Smooth muscle cell (in vitro differentiated cells): ENCODE data around the gene ATP2A3. TPM values are rescaled to one million over a fixed set of nuclear protein-coding genes. Genes with fewer than 3 reads are reported as not detected.

Experiments used
- DNase-seq: peaks from one replicate; lab custom pipeline; 2025; ENCODE audit not compliant: unreplicated experiment; lab: John Stamatoyannopoulos, UW
- H2AFZ ChIP-seq: fragments of 200-600 bp; sonication (generic); 2 replicates; pipeline ENCODE4 v1.6.0; 2016; ENCODE audit warnings: antibody characterized with exemption, low read depth, mild to moderate bottlenecking
- H3F3A ChIP-seq: fragments of 200-600 bp; sonication (generic); 2 replicates; pipeline ENCODE4 v1.6.0; 2017; ENCODE audit warnings: antibody characterized with exemption, low read depth
- H3K27ac ChIP-seq: fragments of 200-600 bp; sonication (generic); 2 replicates; pipeline ENCODE4 v1.5.1; 2016; ENCODE audit warnings: low read depth, mild to moderate bottlenecking
- H3K27me3 ChIP-seq: fragments of 200-600 bp; sonication (generic); 2 replicates; pipeline ENCODE4 v1.6.1; 2016; ENCODE audit warnings: low read depth, mild to moderate bottlenecking
- H3K36me3 ChIP-seq: fragments of 200-600 bp; sonication (generic); 2 replicates; pipeline ENCODE4 v1.5.1; 2016; ENCODE audit warnings: low read depth
- H3K4me1 ChIP-seq: fragments of 200-600 bp; sonication (generic); 2 replicates; pipeline ENCODE4 v1.5.1; 2016; ENCODE audit warnings: low read depth
- H3K4me2 ChIP-seq: fragments of 200-600 bp; sonication (generic); 2 replicates; pipeline ENCODE4 v1.6.0; 2016; ENCODE audit warnings: mild to moderate bottlenecking
- H3K4me3 ChIP-seq: fragments of 200-600 bp; sonication (generic); 2 replicates; pipeline ENCODE4 v1.5.1; 2016; ENCODE audit warnings: mild to moderate bottlenecking
- H3K79me2 ChIP-seq: fragments of 200-600 bp; sonication (generic); 2 replicates; pipeline ENCODE4 v1.6.0; 2016; ENCODE audit warnings: low read depth, mild to moderate bottlenecking
- H3K9ac ChIP-seq: fragments of 200-600 bp; sonication (generic); 2 replicates; pipeline ENCODE4 v1.6.0; 2016; ENCODE audit warnings: low read depth
- H3K9me3 ChIP-seq: fragments of 200-600 bp; sonication (generic); replicated peaks from 2 replicates; pipeline ENCODE4 v1.5.1; 2016; ENCODE audit warnings: low read depth
- H4K20me1 ChIP-seq: fragments of 200-600 bp; sonication (generic); 2 replicates; pipeline ENCODE4 v1.6.0; 2016; ENCODE audit warnings: low read depth
- CTCF ChIP-seq: fragments of 200-600 bp; sonication (generic); IDR thresholded peaks from 2 replicates; pipeline ENCODE4 v1.5.1; 2017; ENCODE audit warnings: borderline replicate concordance, mild to moderate bottlenecking, antibody characterized with exemption; ENCODE audit not compliant: insufficient read depth, poor library complexity, severe bottlenecking
- WGBS: methylation state at CpG from one replicate; pipeline ENCODE4 v1.1.7; 2016; ENCODE audit warnings: low lambda C conversion rate; 5-methylcytosine and 5-hydroxymethylcytosine counted together
- polyA plus RNA-seq: library from polyadenylated mRNA; unstranded; fragments of >200 nt; fragmentation: Nextera tagmentation; extraction: Ambion mirVana; gene quantifications from 2 replicates; pipeline ENCODE4 v1.2.1, GENCODE V29; 2016
- total RNA-seq: library from RNA; depleted of rRNA; stranded (reverse); fragments of >200 nt; gene quantifications from 2 replicates; pipeline ENCODE4 v1.2.3, GENCODE V29; 2014

The ATP2A3 gene
- total and polyA plus RNA-seq, 2 experiments from 2014 or later, result 4.2 to 7.8 TPM

DNA sequence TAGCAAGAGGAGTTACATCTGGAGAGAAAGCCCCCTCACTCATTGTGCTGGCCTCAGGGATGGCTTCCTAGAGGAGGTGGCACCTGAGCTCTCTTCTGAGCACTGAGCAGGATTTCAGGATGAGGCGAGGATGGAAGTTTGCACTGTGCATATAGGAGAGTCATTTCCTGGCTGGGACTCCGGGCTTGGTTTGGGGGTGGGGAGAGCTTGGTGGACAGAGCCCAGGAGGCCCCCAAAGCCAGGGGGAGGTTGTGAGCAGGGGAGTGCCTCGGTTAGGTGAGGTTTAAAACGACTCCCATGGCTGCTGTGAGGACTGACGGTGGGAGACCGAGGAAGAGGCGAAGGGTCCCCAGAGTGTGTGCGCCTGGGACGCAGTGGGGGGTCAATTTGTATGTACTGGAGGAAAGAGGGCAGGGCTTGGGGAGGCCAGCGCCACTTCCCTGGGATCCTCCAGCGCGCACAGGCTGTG, 72.6 kb downstream of the ATP2A3 start:
- Histone ChIP-seq H3K9me3 (no peaks in the 10 kb centered on the region), H3K27me3 (no peaks in the 10 kb centered on the region), H3K4me2 (peak overlapping the region; percentile 97), H3F3A (peaks cover 27% of the 10 kb centered on the region), H4K20me1 (peaks cover 7% of the 10 kb centered on the region), H2AFZ (no peak overlapping the region), H3K27ac (peak overlapping the region; percentile 99), H3K4me3 (peak overlapping the region; percentile 73), H3K79me2 (peaks cover 6% of the 10 kb centered on the region), H3K4me1 (peaks cover 32% of the 10 kb centered on the region), H3K36me3 (no peaks in the 10 kb centered on the region), H3K9ac (peak overlapping the region; percentile 41)
- no peak for DNase-seq
- TF ChIP-seq CTCF, result no peak
- WGBS, result 33% methylated on average over 9 of the region's 12 CpGs

DNA sequence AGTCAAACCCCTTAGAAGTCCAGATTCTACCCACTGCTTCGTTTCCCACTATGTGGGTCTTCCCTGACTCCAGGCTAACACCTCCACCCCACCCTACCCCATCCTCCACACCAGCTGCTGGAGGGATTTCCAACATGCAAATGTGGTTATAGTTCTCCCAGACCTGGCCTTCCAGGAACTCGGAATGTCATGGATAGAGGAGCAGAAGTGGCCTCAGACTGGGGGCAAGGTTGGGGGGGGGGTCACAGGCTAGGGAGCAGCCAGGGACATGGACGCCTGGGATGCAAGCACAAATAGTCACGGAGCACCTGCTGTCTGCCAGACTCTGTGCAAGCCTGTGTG, 73.4 kb downstream of the ATP2A3 start:
- no peaks in the 10 kb centered on the region for H3K9me3 ChIP-seq
- peak overlapping the region; percentile 59 for H3K9ac ChIP-seq
- peak overlapping the region; percentile 99 for H3K27ac ChIP-seq
- H3K79me2 ChIP-seq, result peaks cover 8% of the 10 kb centered on the region
- no peak for DNase-seq
- no peak overlapping the region for H3K4me3 ChIP-seq
- peaks cover 32% of the 10 kb centered on the region for H3K4me1 ChIP-seq
- peak overlapping the region; percentile 97 for H3K4me2 ChIP-seq
- 69% methylated on average over 4 of the region's 4 CpGs for WGBS
- no peaks in the 10 kb centered on the region for H3K27me3 ChIP-seq
- H2AFZ ChIP-seq, result no peak overlapping the region
- no peaks in the 10 kb centered on the region for H3K36me3 ChIP-seq
- peaks cover 7% of the 10 kb centered on the region for H4K20me1 ChIP-seq
- TF ChIP-seq CTCF, result no peak
- peaks cover 27% of the 10 kb centered on the region for H3F3A ChIP-seq

GRCh38 chr17:3890082-3890877, 74.0 kb downstream of the ATP2A3 start:
- peaks cover 32% of the 10 kb centered on the region for H3K4me1 ChIP-seq
- H2AFZ ChIP-seq, result no peak overlapping the region
- WGBS, result 28% methylated on average over 19 of the region's 22 CpGs

More at GRCh38 chr17:3890082-3890877, 74.0 kb downstream of the ATP2A3 start:
- no peaks in the 10 kb centered on the region for H3K9me3 ChIP-seq
- H3K4me3 ChIP-seq, result no peak overlapping the region
- peaks cover 8% of the 10 kb centered on the region for H3K79me2 ChIP-seq
- DNase-seq, result peak; percentile 86
- no peaks in the 10 kb centered on the region for H3K36me3 ChIP-seq
- TF ChIP-seq CTCF, result no peak
- peaks cover 7% of the 10 kb centered on the region for H4K20me1 ChIP-seq
- peak overlapping the region; percentile 97 for H3K4me2 ChIP-seq
- peaks cover 27% of the 10 kb centered on the region for H3F3A ChIP-seq
- peak overlapping the region; percentile 99 for H3K27ac ChIP-seq
- no peaks in the 10 kb centered on the region for H3K27me3 ChIP-seq
- H3K9ac ChIP-seq, result peak overlapping the region; percentile 92
